Astrocyte (in vitro differentiated cells and primary cell): ENCODE results near the gene TSNAX. TPM values are rescaled to one million over a fixed set of nuclear protein-coding genes. Genes with fewer than 3 reads are reported as not detected.

Experiments
- DNase-seq: peaks from one replicate; pipeline ENCODE4 v3.0.0-alpha.2; 2010; ENCODE audit warnings: low read depth
- FAIRE-seq: peaks from 2 replicates; lab custom pipeline; 2011; peaks lifted over from hg19 to GRCh38; lab: Jason Lieb, UNC
- H2AFZ ChIP-seq: 2 replicates; pipeline ENCODE4 v1.6.0; 2012; ENCODE audit warnings: low read depth, low read length, inconsistent platforms
- H3K27ac ChIP-seq: 2 replicates; pipeline ENCODE4 v1.5.1; 2011; ENCODE audit warnings: low read depth, low read length, inconsistent platforms
- H3K27me3 ChIP-seq: 2 replicates; pipeline ENCODE4 v1.6.0; 2011; ENCODE audit warnings: low read length, inconsistent platforms; ENCODE audit not compliant: insufficient read depth
- H3K36me3 ChIP-seq: 2 replicates; pipeline ENCODE4 v1.5.1; 2011; ENCODE audit warnings: low read length, inconsistent platforms; ENCODE audit not compliant: insufficient read depth
- H3K4me1 ChIP-seq: 2 replicates; pipeline ENCODE4 v1.5.1; 2011; ENCODE audit warnings: low read length, inconsistent platforms; ENCODE audit not compliant: insufficient read depth
- H3K4me2 ChIP-seq: 2 replicates; pipeline ENCODE4 v1.6.0; 2012; ENCODE audit warnings: low read length, inconsistent platforms
- H3K4me3 ChIP-seq: 2 replicates; pipeline ENCODE4 v1.5.1; 2011; ENCODE audit warnings: low read depth, mild to moderate bottlenecking, low read length, inconsistent platforms; ENCODE audit not compliant: insufficient read depth
- H3K79me2 ChIP-seq: 2 replicates; pipeline ENCODE4 v1.6.0; 2012; ENCODE audit warnings: mild to moderate bottlenecking, low read length, inconsistent platforms; ENCODE audit not compliant: insufficient read depth
- H3K9ac ChIP-seq: 2 replicates; pipeline ENCODE4 v1.6.0; 2012; ENCODE audit warnings: mild to moderate bottlenecking, low read length, inconsistent platforms
- H3K9me3 ChIP-seq: 2 replicates; pipeline ENCODE4 v1.5.1; 2012; ENCODE audit warnings: low read depth, mild to moderate bottlenecking, low read length, inconsistent platforms; ENCODE audit not compliant: insufficient read depth
- H4K20me1 ChIP-seq: 2 replicates; pipeline ENCODE4 v1.6.0; 2012; ENCODE audit warnings: low read length, inconsistent platforms; ENCODE audit not compliant: insufficient read depth
- H3K27ac Mint-ChIP-seq: one replicate; pipeline ENCODE4 v1.8.0; 2021; ENCODE audit warnings: mild to moderate bottlenecking, mixed read lengths; ENCODE audit not compliant: unreplicated experiment
- H3K27me3 Mint-ChIP-seq: one replicate; pipeline ENCODE4 v1.8.0; 2021; ENCODE audit warnings: low read depth, mixed read lengths; ENCODE audit not compliant: unreplicated experiment
- H3K36me3 Mint-ChIP-seq: one replicate; pipeline ENCODE4 v1.8.0; 2021; ENCODE audit warnings: low read depth, mixed read lengths; ENCODE audit not compliant: unreplicated experiment
- H3K4me1 Mint-ChIP-seq: one replicate; pipeline ENCODE4 v1.8.0; 2021; ENCODE audit warnings: low read depth, mixed read lengths; ENCODE audit not compliant: unreplicated experiment
- H3K4me3 Mint-ChIP-seq: one replicate; pipeline ENCODE4 v1.8.0; 2021; ENCODE audit warnings: mild to moderate bottlenecking, moderate library complexity, mixed read lengths; ENCODE audit not compliant: unreplicated experiment
- H3K9me3 Mint-ChIP-seq: one replicate; pipeline ENCODE4 v1.8.0; 2021; ENCODE audit warnings: mild to moderate bottlenecking, mixed read lengths; ENCODE audit not compliant: unreplicated experiment
- EZH2 ChIP-seq: IDR thresholded peaks from 2 replicates; pipeline ENCODE4 v1.6.1; 2012; ENCODE audit warnings: mild to moderate bottlenecking, low read length, inconsistent platforms; ENCODE audit not compliant: insufficient read depth
- total RNA-seq: library from RNA; stranded (reverse); gene quantifications from 2 replicates; pipeline ENCODE4 v1.2.1, GENCODE V29; 2021
- TF ChIP-seq, protein P1 (sequence below): IDR thresholded peaks from 2 replicates; pipeline ENCODE4 v1.5.1; 2011; ENCODE audit warnings: low read depth, mild to moderate bottlenecking, inconsistent platforms, low read length, moderate library complexity; ENCODE audit not compliant: insufficient read depth

TSNAX gene
- total RNA-seq, 1 donor from 2014 or later = 43.5 TPM

GRCh38 chr1:231575472-231575871 lies 47.0 kb downstream of the TSNAX start:
- H3K4me1 Mint-ChIP-seq = no peaks in the 10 kb centered on the region
- no peak overlapping the region for H2AFZ ChIP-seq
- H3K4me2 ChIP-seq = no peak overlapping the region
- FAIRE-seq (no peak), DNase-seq (no peak)
- H3K27ac ChIP-seq = no peak overlapping the region
- H3K9me3 Mint-ChIP-seq = no peaks in the 10 kb centered on the region
- H3K4me3 Mint-ChIP-seq = no peak overlapping the region
- no peak overlapping the region for H3K9ac ChIP-seq
- H3K9me3 ChIP-seq = no peaks in the 10 kb centered on the region
- no peaks in the 10 kb centered on the region for H3K4me1 ChIP-seq
- H3K36me3 Mint-ChIP-seq = no peaks in the 10 kb centered on the region
- no peaks in the 10 kb centered on the region for H3K36me3 ChIP-seq
- TF ChIP-seq EZH2 = no peak
- TF ChIP-seq, protein P1, sequence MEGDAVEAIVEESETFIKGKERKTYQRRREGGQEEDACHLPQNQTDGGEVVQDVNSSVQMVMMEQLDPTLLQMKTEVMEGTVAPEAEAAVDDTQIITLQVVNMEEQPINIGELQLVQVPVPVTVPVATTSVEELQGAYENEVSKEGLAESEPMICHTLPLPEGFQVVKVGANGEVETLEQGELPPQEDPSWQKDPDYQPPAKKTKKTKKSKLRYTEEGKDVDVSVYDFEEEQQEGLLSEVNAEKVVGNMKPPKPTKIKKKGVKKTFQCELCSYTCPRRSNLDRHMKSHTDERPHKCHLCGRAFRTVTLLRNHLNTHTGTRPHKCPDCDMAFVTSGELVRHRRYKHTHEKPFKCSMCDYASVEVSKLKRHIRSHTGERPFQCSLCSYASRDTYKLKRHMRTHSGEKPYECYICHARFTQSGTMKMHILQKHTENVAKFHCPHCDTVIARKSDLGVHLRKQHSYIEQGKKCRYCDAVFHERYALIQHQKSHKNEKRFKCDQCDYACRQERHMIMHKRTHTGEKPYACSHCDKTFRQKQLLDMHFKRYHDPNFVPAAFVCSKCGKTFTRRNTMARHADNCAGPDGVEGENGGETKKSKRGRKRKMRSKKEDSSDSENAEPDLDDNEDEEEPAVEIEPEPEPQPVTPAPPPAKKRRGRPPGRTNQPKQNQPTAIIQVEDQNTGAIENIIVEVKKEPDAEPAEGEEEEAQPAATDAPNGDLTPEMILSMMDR = no peak
- H3K27ac Mint-ChIP-seq = no peak overlapping the region
- no peak overlapping the region for H3K4me3 ChIP-seq
- H4K20me1 ChIP-seq = no peaks in the 10 kb centered on the region
- no peaks in the 10 kb centered on the region for H3K27me3 ChIP-seq
- H3K79me2 ChIP-seq = no peaks in the 10 kb centered on the region
- H3K27me3 Mint-ChIP-seq = no peaks in the 10 kb centered on the region

DNA sequence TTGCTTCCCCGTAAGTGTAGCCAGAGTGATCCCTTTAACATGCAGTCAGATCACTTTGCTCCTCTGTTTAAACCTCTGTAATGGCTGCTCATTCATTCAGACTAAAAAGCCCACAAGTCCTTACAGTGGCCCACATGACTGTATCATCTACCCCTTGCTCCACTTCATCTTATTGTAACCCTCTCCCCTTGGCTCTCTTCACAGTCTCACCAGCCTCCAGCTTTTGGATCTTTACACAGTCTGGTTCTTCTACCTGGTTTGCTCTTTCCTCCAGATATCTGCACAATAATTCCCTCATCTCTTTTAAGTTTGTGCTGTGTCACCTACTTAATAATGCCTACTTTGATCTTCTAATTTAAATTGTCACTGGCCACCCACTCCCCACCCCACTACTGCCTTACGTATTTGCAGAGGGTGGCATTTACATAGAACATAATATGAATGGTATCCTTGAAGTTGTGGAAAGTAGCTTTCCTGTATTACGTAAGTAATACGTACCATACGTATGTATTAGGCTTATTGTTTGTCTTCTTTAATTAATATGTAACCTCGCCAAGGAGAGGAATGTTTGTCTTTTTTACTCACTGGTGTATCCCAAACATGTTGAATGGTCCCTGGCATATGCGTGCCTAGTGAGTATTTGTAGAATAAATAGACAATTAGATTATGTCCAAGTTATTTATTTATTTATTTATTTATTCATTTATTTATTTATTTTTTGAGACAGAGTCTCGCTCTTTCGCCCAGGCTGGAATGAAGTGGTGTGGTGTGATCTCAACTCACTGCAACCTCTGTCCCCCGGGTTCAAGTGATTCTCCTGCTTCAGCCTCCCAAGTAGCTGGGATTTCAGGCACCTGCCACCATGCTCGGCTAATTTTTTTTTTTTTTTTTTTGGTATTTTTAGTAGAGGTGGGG lies 48.6 kb downstream of the TSNAX start:
- no peak overlapping the region for H3K4me2 ChIP-seq
- Mint-ChIP-seq H3K36me3 (no peaks in the 10 kb centered on the region), H3K4me1 (no peaks in the 10 kb centered on the region), H3K27me3 (no peaks in the 10 kb centered on the region), H3K9me3 (no peaks in the 10 kb centered on the region), H3K4me3 (no peak overlapping the region), H3K27ac (no peak overlapping the region)
- H3K9me3 ChIP-seq = no peaks in the 10 kb centered on the region
- no peak overlapping the region for H3K27ac ChIP-seq
- no peaks in the 10 kb centered on the region for H3K36me3 ChIP-seq
- FAIRE-seq = no peak
- no peak overlapping the region for H3K4me3 ChIP-seq
- no peak overlapping the region for H3K9ac ChIP-seq
- no peak for TF ChIP-seq EZH2
- TF ChIP-seq, protein P1 = no peak
- no peak for DNase-seq
- no peak overlapping the region for H2AFZ ChIP-seq
- H3K4me1 ChIP-seq = no peaks in the 10 kb centered on the region
- no peaks in the 10 kb centered on the region for H4K20me1 ChIP-seq
- no peaks in the 10 kb centered on the region for H3K27me3 ChIP-seq
- H3K79me2 ChIP-seq = no peaks in the 10 kb centered on the region

DNA sequence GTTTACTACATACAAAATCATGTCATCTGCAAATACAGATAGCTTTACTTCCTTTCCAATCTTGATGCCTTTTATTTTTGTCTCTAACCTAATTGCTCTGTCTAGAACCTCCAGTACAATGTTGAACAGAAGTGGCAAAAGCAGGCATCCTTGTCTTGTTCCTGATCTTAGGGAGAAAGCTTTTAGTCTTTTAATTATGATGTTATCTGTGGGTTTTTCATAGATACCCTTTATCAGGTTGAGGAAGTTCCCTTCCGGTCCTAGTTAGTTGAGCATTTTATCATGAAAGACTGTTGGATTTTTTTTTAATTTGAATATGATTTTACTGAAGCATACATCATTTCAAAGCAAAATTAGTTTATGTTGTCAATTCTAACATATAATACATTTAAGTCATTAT lies 52.4 kb downstream of the TSNAX start:
- Mint-ChIP-seq H3K27me3 (no peaks in the 10 kb centered on the region), H3K4me1 (peaks cover 4% of the 10 kb centered on the region), H3K4me3 (no peak overlapping the region), H3K27ac (no peak overlapping the region), H3K36me3 (no peaks in the 10 kb centered on the region), H3K9me3 (no peaks in the 10 kb centered on the region)
- Histone ChIP-seq H4K20me1 (no peaks in the 10 kb centered on the region), H3K27me3 (no peaks in the 10 kb centered on the region), H3K4me3 (no peak overlapping the region), H3K4me1 (peaks cover 4% of the 10 kb centered on the region), H3K4me2 (no peak overlapping the region), H3K9me3 (no peaks in the 10 kb centered on the region), H3K36me3 (no peaks in the 10 kb centered on the region), H2AFZ (no peak overlapping the region), H3K27ac (no peak overlapping the region), H3K9ac (no peak overlapping the region), H3K79me2 (no peaks in the 10 kb centered on the region)
- TF ChIP-seq, protein P1 = no peak
- no peak for TF ChIP-seq EZH2
- DNase-seq (no peak), FAIRE-seq (no peak)
